Measurements from ENCODE around the gene CNOT8. TPM values are rescaled to one million over a fixed set of nuclear protein-coding genes. Genes with fewer than 3 reads are reported as not detected.

Gene CNOT8
- total RNA-seq, 1 donor from 2014 or later, result 82.5 TPM

- H3K4me3 ChIP-seq (ENCODE audit: low read depth, low read length), result no peak overlapping the region
- no peak for DNase-seq (ENCODE audit: low read depth)
- no peaks in the 10 kb centered on the region for H3K27me3 ChIP-seq (ENCODE audit: control insufficient read depth, insufficient read depth, low read length)
- H3K36me3 ChIP-seq (ENCODE audit: control insufficient read depth, insufficient read depth, low read length), result no peaks in the 10 kb centered on the region
- TF ChIP-seq CTCF (IDR thresholded peaks at IDR 0.05; ENCODE audit: insufficient read depth, low read length, poor library complexity, severe bottlenecking), result no peak
Observed at GRCh38 chr5:154892369-154892771, 33.9 kb downstream of the CNOT8 start.

GRCh38 chr5:154893381-154893780, 35.0 kb downstream of the CNOT8 start:
- H3K36me3 ChIP-seq (ENCODE audit: control insufficient read depth, insufficient read depth, low read length), result peaks cover 1% of the 10 kb centered on the region
- no peaks in the 10 kb centered on the region for H3K27me3 ChIP-seq (ENCODE audit: control insufficient read depth, insufficient read depth, low read length)
- no peak overlapping the region for H3K4me3 ChIP-seq (ENCODE audit: low read depth, low read length)
- TF ChIP-seq CTCF (IDR thresholded peaks at IDR 0.05; ENCODE audit: insufficient read depth, low read length, poor library complexity, severe bottlenecking), result no peak
- no peak for DNase-seq (ENCODE audit: low read depth)

GRCh38 chr5:154895606-154896561, 37.5 kb downstream of the CNOT8 start:
- no peak for DNase-seq (ENCODE audit: low read depth)
- no peak for TF ChIP-seq CTCF (IDR thresholded peaks at IDR 0.05; ENCODE audit: insufficient read depth, low read length, poor library complexity, severe bottlenecking)
- peaks cover 1% of the 10 kb centered on the region for H3K36me3 ChIP-seq (ENCODE audit: control insufficient read depth, insufficient read depth, low read length)
- H3K27me3 ChIP-seq (ENCODE audit: control insufficient read depth, insufficient read depth, low read length), result no peaks in the 10 kb centered on the region
- no peak overlapping the region for H3K4me3 ChIP-seq (ENCODE audit: low read depth, low read length)

GRCh38 chr5:154896562-154897165, 38.2 kb downstream of the CNOT8 start:
- H3K4me3 ChIP-seq (ENCODE audit: low read depth, low read length), result no peak overlapping the region
- no peaks in the 10 kb centered on the region for H3K27me3 ChIP-seq (ENCODE audit: control insufficient read depth, insufficient read depth, low read length)
- DNase-seq (ENCODE audit: low read depth), result no peak
- no peak for TF ChIP-seq CTCF (IDR thresholded peaks at IDR 0.05; ENCODE audit: insufficient read depth, low read length, poor library complexity, severe bottlenecking)
- H3K36me3 ChIP-seq (ENCODE audit: control insufficient read depth, insufficient read depth, low read length), result peaks cover 1% of the 10 kb centered on the region

- TF ChIP-seq CTCF (IDR thresholded peaks at IDR 0.05; ENCODE audit: insufficient read depth, low read length, poor library complexity, severe bottlenecking), result no peak
- DNase-seq (ENCODE audit: low read depth), result no peak
- no peaks in the 10 kb centered on the region for H3K27me3 ChIP-seq (ENCODE audit: control insufficient read depth, insufficient read depth, low read length)
- peaks cover 1% of the 10 kb centered on the region for H3K36me3 ChIP-seq (ENCODE audit: control insufficient read depth, insufficient read depth, low read length)
- H3K4me3 ChIP-seq (ENCODE audit: low read depth, low read length), result no peak overlapping the region
Observed at GRCh38 chr5:154898210-154898609, 39.8 kb downstream of the CNOT8 start.

All from kidney epithelial cell (primary cell).